GM12878 (cell line): ENCODE measurements around the gene CCR5. TPM values are rescaled to one million over a fixed set of nuclear protein-coding genes. Genes with fewer than 3 reads are reported as not detected.

Experiments
- ATAC-seq: fragments of 200-7000 bp; cut with Tn5 transposase; 3 replicates; pipeline ENCODE4 v1.9.1; 2020; ENCODE audit warnings: mild to moderate bottlenecking, moderate library complexity
- BruUV-seq: library from RNA; stranded (reverse); fragments of 400-500 nt; replicated peaks from 2 replicates; lab custom pipeline; 2021; lab: Mats Ljungman, UMichigan
- CTCF ChIA-PET: fragments of 300-600 bp; sonication (Branson Sonifier 250); formaldehyde crosslinking; extraction: SDS; loops from one replicate; lab custom pipeline; 2021; ENCODE audit warnings: inconsistent platforms; lab: Yijun Ruan, JAX
- POLR2A ChIA-PET: fragments of 350-600 bp; formaldehyde crosslinking; extraction: SDS; loops from one replicate; lab custom pipeline; 2021; ENCODE audit warnings: inconsistent platforms; lab: Charles Lee
- RAD21 ChIA-PET: fragments of 300-600 bp; sonication (Branson Sonifier 250); formaldehyde crosslinking; loops from one replicate; lab custom pipeline; 2023; ENCODE audit warnings: antibody characterized with exemption; ENCODE audit not compliant: unreplicated experiment; lab: Charles Lee
- SMC1A ChIA-PET: fragments of 300-600 bp; sonication (Branson Sonifier 250); formaldehyde crosslinking; loops from one replicate; lab custom pipeline; 2023; ENCODE audit not compliant: unreplicated experiment, uncharacterized antibody; lab: Charles Lee
- DNase-seq: peaks from one replicate; pipeline ENCODE4 v3.0.0-alpha.2; 2011; ENCODE audit warnings: low read depth, low spot score
- FAIRE-seq: peaks from 3 replicates; lab custom pipeline; 2011; peaks lifted over from hg19 to GRCh38; lab: Jason Lieb, UNC
- H2AFZ ChIP-seq: 2 replicates; pipeline ENCODE4 v1.6.0; 2011; ENCODE audit warnings: low read depth, low read length, control low read depth; ENCODE audit not compliant: control insufficient read depth
- H3K27ac ChIP-seq: 2 replicates; pipeline ENCODE4 v1.5.1; 2011; ENCODE audit warnings: control low read depth; ENCODE audit not compliant: control insufficient read depth, insufficient read depth
- H3K27me3 ChIP-seq, 2 experiments: replicated peaks in 1 of 2; 2 replicates each; pipeline versions ENCODE4 v1.6.0 to v1.6.1; 2011; ENCODE audit warnings: low read length in 1 of 2; ENCODE audit not compliant: control insufficient read depth in 2 of 2, insufficient read depth in 2 of 2
- H3K36me3 ChIP-seq, 2 experiments: 2 replicates each; pipeline ENCODE4 v1.5.1; 2011; ENCODE audit warnings: low read length in 1 of 2; ENCODE audit not compliant: control insufficient read depth in 2 of 2, insufficient read depth in 2 of 2
- H3K4me1 ChIP-seq: 2 replicates; pipeline ENCODE4 v1.6.1; 2011; ENCODE audit warnings: mild to moderate bottlenecking, low read length, moderate library complexity, mixed read lengths; ENCODE audit not compliant: control insufficient read depth, insufficient read depth
- H3K4me2 ChIP-seq: 2 replicates; pipeline ENCODE4 v1.6.0; 2011; ENCODE audit warnings: control low read depth; ENCODE audit not compliant: control insufficient read depth, insufficient read depth
- H3K4me3 ChIP-seq: fragments of 200-600 bp; sonication (generic); 2 replicates; pipeline ENCODE4 v1.5.1; 2016
- H3K79me2 ChIP-seq: 2 replicates; pipeline ENCODE4 v1.6.0; 2011; ENCODE audit warnings: low read length; ENCODE audit not compliant: control insufficient read depth, insufficient read depth
- H3K9ac ChIP-seq: 2 replicates; pipeline ENCODE4 v1.8.0; 2011; ENCODE audit warnings: low read length, control low read depth, mixed read lengths; ENCODE audit not compliant: control insufficient read depth, insufficient read depth
- H3K9me3 ChIP-seq: replicated peaks from 3 replicates; pipeline ENCODE4 v1.5.1; 2011; ENCODE audit warnings: mild to moderate bottlenecking, low read length; ENCODE audit not compliant: control insufficient read depth, insufficient read depth
- H4K20me1 ChIP-seq: 2 replicates; pipeline ENCODE4 v1.6.0; 2011; ENCODE audit not compliant: control insufficient read depth, insufficient read depth
- CEBPB ChIP-seq, 2 experiments: fragments of 150-350 bp in 1 of 2; IDR thresholded peaks; 2 replicates each; pipeline ENCODE4 v1.6.1; 2012 to 2014; ENCODE audit warnings: low read depth in 2 of 2, low read length in 2 of 2, borderline replicate concordance in 1 of 2, inconsistent platforms in 1 of 2
- EGR1 ChIP-seq, 2 experiments: IDR thresholded peaks; 1 replicate in 1 of 2; 2 replicates in 1 of 2; pipeline ENCODE4 v1.6.1; 2011 to 2012; ENCODE audit warnings: low read depth in 2 of 2, low read length in 2 of 2, borderline replicate concordance in 1 of 2, mild to moderate bottlenecking in 1 of 2, moderate library complexity in 1 of 2
- ETV6 ChIP-seq, 2 experiments: fragments of 450-650 bp in 1 of 2; IDR thresholded peaks in 1 of 2; conservative IDR thresholded peaks in 1 of 2; 2 replicates each; pipeline ENCODE4 v1.6.1; 2014; ENCODE audit warnings: antibody characterized with exemption in 1 of 2, borderline replicate concordance in 1 of 2, low read depth in 1 of 2, mild to moderate bottlenecking in 1 of 2, moderate library complexity in 1 of 2
- NR2C1 ChIP-seq: fragments of 450-650 bp; IDR thresholded peaks from 2 replicates; pipeline ENCODE4 v1.6.1; 2017; ENCODE audit warnings: antibody characterized with exemption, mild to moderate bottlenecking, moderate library complexity
- NR2C2 ChIP-seq: IDR thresholded peaks from 2 replicates; pipeline ENCODE4 v1.6.1; 2011; ENCODE audit warnings: borderline replicate concordance, low read depth; ENCODE audit not compliant: control insufficient read depth, insufficient read length
- NR2F1 ChIP-seq: fragments of 450-650 bp; conservative IDR thresholded peaks from 2 replicates; pipeline ENCODE4 v1.6.1; 2017; ENCODE audit warnings: mild to moderate bottlenecking
- PAX8 ChIP-seq: fragments of 450-650 bp; IDR thresholded peaks from 2 replicates; pipeline ENCODE4 v1.6.1; 2017; ENCODE audit warnings: mild to moderate bottlenecking, moderate library complexity
- POLR2A ChIP-seq: IDR thresholded peaks from 2 replicates; pipeline ENCODE4 v1.6.1; 2011; ENCODE audit warnings: low read depth, mild to moderate bottlenecking, low read length
- PRDM15 ChIP-seq: fragments of 450-650 bp; formaldehyde crosslinking; IDR thresholded peaks from 2 replicates; pipeline ENCODE4 v1.4.0; 2020; ENCODE audit warnings: mild to moderate bottlenecking, moderate library complexity
- SUPT20H ChIP-seq: IDR thresholded peaks from 2 replicates; pipeline ENCODE4 v1.6.1; 2011; ENCODE audit warnings: low read depth, mild to moderate bottlenecking, low read length, moderate library complexity, borderline replicate concordance; ENCODE audit not compliant: control insufficient read depth
- TCF12 ChIP-seq: IDR thresholded peaks from 2 replicates; pipeline ENCODE4 v1.6.1; 2011; ENCODE audit warnings: low read depth, mild to moderate bottlenecking, low read length
- WGBS: methylation state at CpG from one replicate; pipeline ENCODE4 v1.1.6; 2016; ENCODE audit warnings: low lambda C conversion rate; ENCODE audit not compliant: insufficient replicate concordance, insufficient coverage; ENCODE audit errors: missing lambda C conversion rate; 5-methylcytosine and 5-hydroxymethylcytosine counted together
- in situ Hi-C: fragments of 300-500 bp; cut with MboI; formaldehyde crosslinking; loops from 9 replicates; pipeline ENCODE4 v1.14.3; 2018; ENCODE audit warnings: mixed read lengths
- intact Hi-C: fragments of 100-400 bp; cut with micrococcal nuclease; formaldehyde crosslinking; loops from one replicate; pipeline ENCODE4 v1.14.2; 2022; ENCODE audit not compliant: unreplicated experiment
- polyA plus RNA-seq, 11 experiments: library from polyadenylated mRNA; depleted of rRNA in 4 of 11; unstranded in 6 of 11; stranded (reverse) in 5 of 11; fragments of >200 nt; fragmentation: Nextera tagmentation in 4 of 11; fragmentation: Illumina TruSeq in 1 of 11; extraction: Ambion mirVana in 4 of 11; extraction: Trizol in 1 of 11; gene quantifications; 1 replicate in 1 of 11; 2 replicates in 10 of 11; pipeline versions ENCODE4 v1.2.1 to v1.2.3, GENCODE V29; 2011 to 2016; ENCODE audit warnings: inconsistent platforms in 2 of 11, missing spikeins in 2 of 11, low read depth in 1 of 11
- total RNA-seq, 4 experiments: library from RNA; depleted of rRNA in 3 of 4; stranded (reverse); fragments of >200 nt in 3 of 4; fragmentation: Illumina TruSeq in 1 of 4; extraction: Trizol in 1 of 4; gene quantifications; 2 replicates each; pipeline versions ENCODE4 v1.2.1 to v1.2.3, GENCODE V29; 2013 to 2021
- TF ChIP-seq, protein P1 (sequence below): fragments of 450-650 bp; formaldehyde crosslinking; IDR thresholded peaks from 2 replicates; pipeline ENCODE4 v1.5.0; 2022; ENCODE audit warnings: mild to moderate bottlenecking, missing genetic modification characterization

Gene CCR5
- total and polyA plus RNA-seq, 10 of the 15 experiments (the other 5 are each of a cell fraction or from before 2014, with no cell fraction given) = 0.17 to 1.6 (median 0.82) TPM; not detected in 1

DNA sequence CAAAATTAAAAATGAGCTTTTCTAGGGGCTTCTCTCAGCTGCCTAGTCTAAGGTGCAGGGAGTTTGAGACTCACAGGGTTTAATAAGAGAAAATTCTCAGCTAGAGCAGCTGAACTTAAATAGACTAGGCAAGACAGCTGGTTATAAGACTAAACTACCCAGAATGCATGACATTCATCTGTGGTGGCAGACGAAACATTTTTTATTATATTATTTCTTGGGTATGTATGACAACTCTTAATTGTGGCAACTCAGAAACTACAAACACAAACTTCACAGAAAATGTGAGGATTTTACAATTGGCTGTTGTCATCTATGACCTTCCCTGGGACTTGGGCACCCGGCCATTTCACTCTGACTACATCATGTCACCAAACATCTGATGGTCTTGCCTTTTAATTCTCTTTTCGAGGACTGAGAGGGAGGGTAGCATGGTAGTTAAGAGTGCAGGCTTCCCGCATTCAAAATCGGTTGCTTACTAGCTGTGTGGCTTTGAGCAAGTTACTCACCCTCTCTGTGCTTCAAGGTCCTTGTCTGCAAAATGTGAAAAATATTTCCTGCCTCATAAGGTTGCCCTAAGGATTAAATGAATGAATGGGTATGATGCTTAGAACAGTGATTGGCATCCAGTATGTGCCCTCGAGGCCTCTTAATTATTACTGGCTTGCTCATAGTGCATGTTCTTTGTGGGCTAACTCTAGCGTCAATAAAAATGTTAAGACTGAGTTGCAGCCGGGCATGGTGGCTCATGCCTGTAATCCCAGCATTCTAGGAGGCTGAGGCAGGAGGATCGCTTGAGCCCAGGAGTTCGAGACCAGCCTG is 984 bp downstream of the CCR5 start:
- Histone ChIP-seq H3K4me1 (peaks cover 14% of the 10 kb centered on the region), H3K9ac (no peak overlapping the region), H3K4me2 (no peak overlapping the region), H4K20me1 (no peaks in the 10 kb centered on the region), H3K79me2 (no peaks in the 10 kb centered on the region), H3K36me3 (no peaks in the 10 kb centered on the region), H3K27me3 (peaks cover 0 to 3% of the 10 kb centered on the region in 2 experiments; a peak in 2 of 4 replicates), H3K27ac (no peak overlapping the region), H3K4me3 (no peak overlapping the region), H2AFZ (no peak overlapping the region), H3K9me3 (no peaks in the 10 kb centered on the region)
- intact Hi-C loops = loop anchor here (1.0 to 10.0 kb wide), 4 partner anchors 95 to 283 kb away; no protein-coding TSS in a partner anchor
- SMC1A ChIA-PET = interaction anchor here (0.6 to 15.8 kb wide), 32 partner anchors 10 to 546 kb away, joined by 3 to 581 read pairs (median 8); partner anchors contain the start of genes CCR1 and CCR2
- POLR2A ChIA-PET = interaction anchor here (0.6 to 5.9 kb wide), 7 partner anchors 22 to 510 kb away, joined by 3 to 22 read pairs (median 4); partner anchors contain the start of gene CCR1
- RAD21 ChIA-PET = interaction anchor here (0.9 to 13.5 kb wide), 20 partner anchors 8 to 433 kb away, joined by 3 to 421 read pairs (median 9); partner anchors contain the start of genes CCR1 and CCR2
- BruUV-seq = no TSS peak
- ATAC-seq = no peak
- no peak for DNase-seq
- peak; percentile 59 for FAIRE-seq
- CTCF ChIA-PET = interaction anchor here (0.6 to 21.1 kb wide), 29 partner anchors 8 to 435 kb away, joined by 3 to 714 read pairs (median 5); partner anchors contain the start of gene CCR1
- WGBS = 59% methylated on average over 10 of the region's 10 CpGs
- in situ Hi-C loops = loop anchor here (5.0 to 10.0 kb wide), 4 partner anchors 159 to 607 kb away; no protein-coding TSS in a partner anchor
- TF ChIP-seq SUPT20H = no peak
- no peak for TF ChIP-seq ETV6 (conservative IDR thresholded peaks at IDR 0.05 in 1 of 2, IDR thresholded peaks at IDR 0.05 in 1 of 2; ENCODE audit: borderline replicate concordance in 1 of 2, low read depth in 1 of 2)
- no peak for TF ChIP-seq POLR2A
- no peak for TF ChIP-seq NR2C2
- TF ChIP-seq NR2C1 = no peak
- no peak for TF ChIP-seq TCF12
- no peak for TF ChIP-seq NR2F1
- no peak for TF ChIP-seq PRDM15 (CRISPR knock-in tag)
- TF ChIP-seq EGR1 (IDR thresholded peaks at IDR 0.05; ENCODE audit: borderline replicate concordance in 1 of 2, low read depth in 2 of 2, low read length in 2 of 2) = no peak
- TF ChIP-seq, protein P1, sequence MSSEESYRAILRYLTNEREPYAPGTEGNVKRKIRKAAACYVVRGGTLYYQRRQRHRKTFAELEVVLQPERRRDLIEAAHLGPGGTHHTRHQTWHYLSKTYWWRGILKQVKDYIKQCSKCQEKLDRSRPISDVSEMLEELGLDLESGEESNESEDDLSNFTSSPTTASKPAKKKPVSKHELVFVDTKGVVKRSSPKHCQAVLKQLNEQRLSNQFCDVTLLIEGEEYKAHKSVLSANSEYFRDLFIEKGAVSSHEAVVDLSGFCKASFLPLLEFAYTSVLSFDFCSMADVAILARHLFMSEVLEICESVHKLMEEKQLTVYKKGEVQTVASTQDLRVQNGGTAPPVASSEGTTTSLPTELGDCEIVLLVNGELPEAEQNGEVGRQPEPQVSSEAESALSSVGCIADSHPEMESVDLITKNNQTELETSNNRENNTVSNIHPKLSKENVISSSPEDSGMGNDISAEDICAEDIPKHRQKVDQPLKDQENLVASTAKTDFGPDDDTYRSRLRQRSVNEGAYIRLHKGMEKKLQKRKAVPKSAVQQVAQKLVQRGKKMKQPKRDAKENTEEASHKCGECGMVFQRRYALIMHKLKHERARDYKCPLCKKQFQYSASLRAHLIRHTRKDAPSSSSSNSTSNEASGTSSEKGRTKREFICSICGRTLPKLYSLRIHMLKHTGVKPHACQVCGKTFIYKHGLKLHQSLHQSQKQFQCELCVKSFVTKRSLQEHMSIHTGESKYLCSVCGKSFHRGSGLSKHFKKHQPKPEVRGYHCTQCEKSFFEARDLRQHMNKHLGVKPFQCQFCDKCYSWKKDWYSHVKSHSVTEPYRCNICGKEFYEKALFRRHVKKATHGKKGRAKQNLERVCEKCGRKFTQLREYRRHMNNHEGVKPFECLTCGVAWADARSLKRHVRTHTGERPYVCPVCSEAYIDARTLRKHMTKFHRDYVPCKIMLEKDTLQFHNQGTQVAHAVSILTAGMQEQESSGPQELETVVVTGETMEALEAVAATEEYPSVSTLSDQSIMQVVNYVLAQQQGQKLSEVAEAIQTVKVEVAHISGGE = no peak
- no peak for TF ChIP-seq PAX8
- no peak for TF ChIP-seq CEBPB (IDR thresholded peaks at IDR 0.05; ENCODE audit: borderline replicate concordance in 1 of 2, low read depth in 2 of 2, low read length in 2 of 2)
